PC-9 (cell line): ENCODE results near the gene CNGA3. TPM values are rescaled to one million over a fixed set of nuclear protein-coding genes. Genes with fewer than 3 reads are reported as not detected.

Experiments
- BruUV-seq: library from RNA; stranded (reverse); fragments of 400-500 nt; replicated peaks from 2 replicates; lab custom pipeline; 2021; lab: Mats Ljungman, UMichigan
- CTCF ChIA-PET: fragments of 300-600 bp; sonication (Branson Sonifier 250); formaldehyde crosslinking; loops from one replicate; lab custom pipeline; 2022; ENCODE audit warnings: antibody characterized with exemption; lab: Charles Lee
- POLR2A ChIA-PET: fragments of 300-600 bp; sonication (Branson Sonifier 250); formaldehyde crosslinking; loops from one replicate; lab custom pipeline; 2022; ENCODE audit warnings: antibody characterized with exemption; ENCODE audit not compliant: unreplicated experiment; lab: Charles Lee
- DNase-seq, 2 experiments: peaks; one replicate each; pipeline versions ENCODE4 v3.0.0 to v3.0.0-alpha.2; 2015 to 2022; ENCODE audit warnings: mixed read lengths in 1 of 2
- H2AFZ ChIP-seq: fragments of 200-600 bp; sonication (generic); 2 replicates; pipeline ENCODE4 v1.8.1; 2017; ENCODE audit warnings: antibody characterized with exemption
- H3F3A ChIP-seq: fragments of 200-600 bp; sonication (generic); 2 replicates; pipeline ENCODE4 v1.8.1; 2017; ENCODE audit warnings: antibody characterized with exemption, mild to moderate bottlenecking, low read depth; ENCODE audit not compliant: insufficient read depth
- H3K27ac ChIP-seq: fragments of 200-600 bp; sonication (generic); 2 replicates; pipeline ENCODE4 v1.6.1; 2016; ENCODE audit warnings: mixed run types
- H3K27me3 ChIP-seq: fragments of 200-600 bp; sonication (generic); 2 replicates; pipeline ENCODE4 v1.6.1; 2016; ENCODE audit warnings: low read depth, mixed run types; ENCODE audit not compliant: insufficient read depth
- H3K36me3 ChIP-seq: fragments of 200-600 bp; sonication (generic); 2 replicates; pipeline ENCODE4 v1.6.1; 2016; ENCODE audit warnings: low read depth, mixed run types
- H3K4me1 ChIP-seq: fragments of 200-600 bp; sonication (generic); replicated peaks from 2 replicates; pipeline ENCODE4 v1.6.1; 2016; ENCODE audit warnings: mixed run types; ENCODE audit not compliant: insufficient read depth
- H3K4me2 ChIP-seq: fragments of 200-600 bp; sonication (generic); 2 replicates; pipeline ENCODE4 v1.6.1; 2017; ENCODE audit warnings: mixed run types
- H3K4me3 ChIP-seq: fragments of 200-600 bp; sonication (generic); 2 replicates; pipeline ENCODE4 v1.6.1; 2016; ENCODE audit warnings: mixed run types
- H3K79me2 ChIP-seq: fragments of 200-600 bp; sonication (generic); 2 replicates; pipeline ENCODE4 v1.6.1; 2017; ENCODE audit warnings: low read depth, mixed run types
- H3K9me2 ChIP-seq: fragments of 200-600 bp; sonication (generic); 2 replicates; pipeline ENCODE4 v1.8.1; 2017; ENCODE audit warnings: mild to moderate bottlenecking; ENCODE audit not compliant: insufficient read depth
- H3K9me3 ChIP-seq: fragments of 200-600 bp; sonication (generic); 2 replicates; pipeline ENCODE4 v1.8.1; 2016; ENCODE audit warnings: low read depth; ENCODE audit not compliant: insufficient read depth
- H4K20me1 ChIP-seq: fragments of 200-600 bp; sonication (generic); 2 replicates; pipeline ENCODE4 v1.8.1; 2017; ENCODE audit not compliant: insufficient read depth
- CTCF ChIP-seq: fragments of 200-600 bp; sonication (generic); conservative IDR thresholded peaks from 2 replicates; pipeline ENCODE4 v1.6.1; 2017; ENCODE audit warnings: mixed run types, antibody characterized with exemption, mild to moderate bottlenecking, moderate library complexity
- EZH2 ChIP-seq: fragments of 200-600 bp; sonication (generic); IDR thresholded peaks from 2 replicates; pipeline ENCODE4 v1.8.0; 2017; ENCODE audit warnings: antibody characterized with exemption, low read depth
- intact Hi-C: fragments of 100-400 bp; cut with micrococcal nuclease; formaldehyde crosslinking; loops from one replicate; pipeline ENCODE4 v1.10.0; 2022; ENCODE audit not compliant: unreplicated experiment
- total RNA-seq: library from RNA; stranded (reverse); gene quantifications from 2 replicates; pipeline ENCODE4 v1.2.3, GENCODE V29; 2021

The CNGA3 gene
- total RNA-seq, 1 experiment from 2014 or later, result not detected

- Histone ChIP-seq H2AFZ (no peak overlapping the region), H4K20me1 (no peaks in the 10 kb centered on the region), H3K36me3 (no peaks in the 10 kb centered on the region), H3K27ac (no peak overlapping the region), H3K79me2 (no peaks in the 10 kb centered on the region), H3F3A (no peaks in the 10 kb centered on the region), H3K9me3 (peaks cover 23% of the 10 kb centered on the region; the same call in 1 of the 2 replicates), H3K27me3 (no peaks in the 10 kb centered on the region), H3K4me1 (no peaks in the 10 kb centered on the region), H3K4me2 (no peak overlapping the region), H3K4me3 (no peak overlapping the region), H3K9me2 (no peaks in the 10 kb centered on the region)
- no peak for TF ChIP-seq CTCF
- CTCF ChIA-PET, result interaction anchor here (0.6 kb wide), 2 partner anchors 77 to 185 kb away, joined by 4 to 5 read pairs; no protein-coding TSS in a partner anchor
- intact Hi-C loops, result no loop called here
- no peak for DNase-seq
- BruUV-seq, result no TSS peak
- POLR2A ChIA-PET, result no interaction called here
Measured at GRCh38 chr2:98416383-98417159, 70.3 kb downstream of the CNGA3 start.

DNA sequence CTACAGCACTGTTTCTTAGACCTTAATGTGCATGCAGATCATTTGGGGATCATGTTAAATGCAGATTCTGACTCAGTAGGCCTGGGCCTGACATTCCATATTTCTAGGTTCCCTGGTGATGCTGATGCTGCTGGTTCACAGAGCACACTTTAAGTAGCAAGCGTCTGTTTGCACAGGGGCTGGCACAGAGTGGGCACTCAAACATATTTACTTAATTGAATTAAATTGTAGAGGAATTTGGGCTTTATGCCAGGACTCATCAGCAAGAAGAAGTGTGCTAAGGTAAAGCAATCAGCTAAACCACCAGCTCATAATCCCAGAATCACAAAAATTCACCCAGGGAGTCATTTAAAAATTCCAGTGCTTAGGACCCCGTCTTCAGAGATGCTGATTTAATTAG, 73.3 kb downstream of the CNGA3 start:
- CTCF ChIA-PET, result no interaction called here
- POLR2A ChIA-PET, result no interaction called here
- BruUV-seq, result no TSS peak
- Histone ChIP-seq H4K20me1 (no peaks in the 10 kb centered on the region), H3F3A (no peaks in the 10 kb centered on the region), H3K27me3 (no peaks in the 10 kb centered on the region), H3K4me3 (no peak overlapping the region), H3K79me2 (no peaks in the 10 kb centered on the region), H3K4me2 (no peak overlapping the region), H3K36me3 (no peaks in the 10 kb centered on the region), H3K9me3 (peaks cover 23% of the 10 kb centered on the region), H3K4me1 (no peaks in the 10 kb centered on the region), H3K27ac (no peak overlapping the region), H2AFZ (no peak overlapping the region), H3K9me2 (no peaks in the 10 kb centered on the region)
- TF ChIP-seq EZH2 (no peak), CTCF (no peak)
- DNase-seq, result no peak
- intact Hi-C loops, result no loop called here

GRCh38 chr2:98419977-98420725, 73.9 kb downstream of the CNGA3 start:
- Histone ChIP-seq H3K27ac (no peak overlapping the region), H2AFZ (no peak overlapping the region), H4K20me1 (no peaks in the 10 kb centered on the region), H3K36me3 (no peaks in the 10 kb centered on the region), H3K9me2 (no peaks in the 10 kb centered on the region), H3K27me3 (no peaks in the 10 kb centered on the region), H3K4me2 (no peak overlapping the region), H3K9me3 (peaks cover 17% of the 10 kb centered on the region), H3F3A (no peaks in the 10 kb centered on the region), H3K79me2 (no peaks in the 10 kb centered on the region), H3K4me1 (no peaks in the 10 kb centered on the region), H3K4me3 (no peak overlapping the region)
- POLR2A ChIA-PET, result no interaction called here
- no peak for TF ChIP-seq EZH2
- TF ChIP-seq CTCF, result no peak
- CTCF ChIA-PET, result no interaction called here
- BruUV-seq, result no TSS peak
- intact Hi-C loops, result no loop called here
- DNase-seq, result no peak
